ENCODE data around the gene ASS1. TPM values are rescaled to one million over a fixed set of nuclear protein-coding genes. Genes with fewer than 3 reads are reported as not detected.

Gene ASS1
- total RNA-seq, 4 donors from 2014 or later, result 78.4 to 156 (median 105) TPM

- TF ChIP-seq POLR2A (IDR thresholded peaks at IDR 0.05), result no peak
- no peak for TF ChIP-seq CTCF (IDR thresholded peaks at IDR 0.05)
- no peaks in the 10 kb centered on the region for H3K36me3 ChIP-seq
- no peaks in the 10 kb centered on the region for H3K9me3 ChIP-seq
- no peak overlapping the region for H3K27ac ChIP-seq
- no peaks in the 10 kb centered on the region for H3K27me3 ChIP-seq
- no peak for DNase-seq
- H3K4me3 ChIP-seq, result no peak overlapping the region
- H3K4me1 ChIP-seq, result no peaks in the 10 kb centered on the region
- intact Hi-C loops (cut with DNase I; ENCODE audit: low total_unique reads), result no loop called here
These were observed 33.2 kb upstream of the ASS1 start for GRCh38 chr9:130411566-130411915.

GRCh38 chr9:130414081-130414731, 30.6 kb upstream of the ASS1 start:
- Histone ChIP-seq H3K27me3 (no peaks in the 10 kb centered on the region), H3K36me3 (no peaks in the 10 kb centered on the region), H3K4me3 (no peak overlapping the region), H3K27ac (no peak overlapping the region), H3K4me1 (no peaks in the 10 kb centered on the region), H3K9me3 (no peaks in the 10 kb centered on the region)
- intact Hi-C loops (cut with DNase I; ENCODE audit: low total_unique reads), result no loop called here
- DNase-seq, result no peak
- TF ChIP-seq POLR2A (IDR thresholded peaks at IDR 0.05) (no peak), CTCF (IDR thresholded peaks at IDR 0.05) (no peak)

GRCh38 chr9:130414910-130415746, 29.6 kb upstream of the ASS1 start:
- intact Hi-C loops (cut with DNase I; ENCODE audit: low total_unique reads), result no loop called here
- Histone ChIP-seq H3K4me3 (no peak overlapping the region), H3K9me3 (no peaks in the 10 kb centered on the region), H3K4me1 (no peaks in the 10 kb centered on the region), H3K27ac (no peak overlapping the region), H3K36me3 (no peaks in the 10 kb centered on the region), H3K27me3 (no peaks in the 10 kb centered on the region)
- TF ChIP-seq POLR2A (IDR thresholded peaks at IDR 0.05) (no peak), CTCF (IDR thresholded peaks at IDR 0.05) (no peak)
- DNase-seq, result no peak

- H3K4me1 ChIP-seq, result no peaks in the 10 kb centered on the region
- intact Hi-C loops (cut with DNase I; ENCODE audit: low total_unique reads), result no loop called here
- no peaks in the 10 kb centered on the region for H3K9me3 ChIP-seq
- H3K4me3 ChIP-seq, result no peak overlapping the region
- no peak for DNase-seq
- no peaks in the 10 kb centered on the region for H3K36me3 ChIP-seq
- H3K27me3 ChIP-seq, result no peaks in the 10 kb centered on the region
- TF ChIP-seq CTCF (IDR thresholded peaks at IDR 0.05) (no peak), POLR2A (IDR thresholded peaks at IDR 0.05) (no peak)
- no peak overlapping the region for H3K27ac ChIP-seq
These were observed 27.2 kb upstream of the ASS1 start for GRCh38 chr9:130417602-130418001.

GRCh38 chr9:130418776-130419175, 26.0 kb upstream of the ASS1 start:
- no peak for TF ChIP-seq CTCF (IDR thresholded peaks at IDR 0.05)
- TF ChIP-seq POLR2A (IDR thresholded peaks at IDR 0.05), result no peak
- intact Hi-C loops (cut with DNase I; ENCODE audit: low total_unique reads), result no loop called here
- no peak overlapping the region for H3K27ac ChIP-seq
- H3K4me3 ChIP-seq, result no peak overlapping the region
- H3K27me3 ChIP-seq, result no peaks in the 10 kb centered on the region
- H3K9me3 ChIP-seq, result no peaks in the 10 kb centered on the region
- H3K36me3 ChIP-seq, result no peaks in the 10 kb centered on the region
- no peaks in the 10 kb centered on the region for H3K4me1 ChIP-seq
- DNase-seq, result no peak

Measured in uterus (tissue), 4 donors.